ENCODE data around the gene HYKK. TPM values are rescaled to one million over a fixed set of nuclear protein-coding genes. Genes with fewer than 3 reads are reported as not detected.

Gene HYKK
- total RNA-seq, 4 donors from 2014 or later = 5.8 to 8.6 (median 7.6) TPM

DNA sequence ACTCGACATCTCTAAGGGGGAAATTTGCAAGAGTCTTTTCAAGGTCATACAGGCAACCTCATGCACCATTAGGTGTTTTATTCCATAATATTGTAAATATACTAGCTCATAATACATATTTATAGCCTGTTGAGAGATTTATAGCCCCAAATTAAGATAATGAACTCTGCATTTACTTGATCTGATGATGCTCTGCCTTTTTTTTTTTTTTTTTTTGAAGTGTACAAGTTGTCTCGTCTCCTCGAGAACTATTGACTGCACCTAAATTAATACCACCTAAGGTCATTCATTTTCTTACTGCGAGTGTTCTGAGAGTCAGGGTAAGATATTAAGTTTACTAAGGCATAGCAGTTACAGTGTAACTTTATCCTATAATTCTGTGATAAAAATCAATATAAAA is 64.0 kb downstream of the HYKK start:
- no peak overlapping the region for H3K27ac ChIP-seq (replicated peaks in 1 of 4)
- TF ChIP-seq, protein P1, sequence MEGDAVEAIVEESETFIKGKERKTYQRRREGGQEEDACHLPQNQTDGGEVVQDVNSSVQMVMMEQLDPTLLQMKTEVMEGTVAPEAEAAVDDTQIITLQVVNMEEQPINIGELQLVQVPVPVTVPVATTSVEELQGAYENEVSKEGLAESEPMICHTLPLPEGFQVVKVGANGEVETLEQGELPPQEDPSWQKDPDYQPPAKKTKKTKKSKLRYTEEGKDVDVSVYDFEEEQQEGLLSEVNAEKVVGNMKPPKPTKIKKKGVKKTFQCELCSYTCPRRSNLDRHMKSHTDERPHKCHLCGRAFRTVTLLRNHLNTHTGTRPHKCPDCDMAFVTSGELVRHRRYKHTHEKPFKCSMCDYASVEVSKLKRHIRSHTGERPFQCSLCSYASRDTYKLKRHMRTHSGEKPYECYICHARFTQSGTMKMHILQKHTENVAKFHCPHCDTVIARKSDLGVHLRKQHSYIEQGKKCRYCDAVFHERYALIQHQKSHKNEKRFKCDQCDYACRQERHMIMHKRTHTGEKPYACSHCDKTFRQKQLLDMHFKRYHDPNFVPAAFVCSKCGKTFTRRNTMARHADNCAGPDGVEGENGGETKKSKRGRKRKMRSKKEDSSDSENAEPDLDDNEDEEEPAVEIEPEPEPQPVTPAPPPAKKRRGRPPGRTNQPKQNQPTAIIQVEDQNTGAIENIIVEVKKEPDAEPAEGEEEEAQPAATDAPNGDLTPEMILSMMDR (IDR thresholded peaks at IDR 0.05) = no peak
- no peak for TF ChIP-seq EP300 (IDR thresholded peaks at IDR 0.05)
- no peak for TF ChIP-seq POLR2AphosphoS5 (IDR thresholded peaks at IDR 0.05)
- TF ChIP-seq POLR2A (IDR thresholded peaks at IDR 0.05; ENCODE audit: low read depth) = no peak
- H3K36me3 ChIP-seq = no peaks in the 10 kb centered on the region
- intact Hi-C loops (cut with DNase I) = no loop called here
- no peak for DNase-seq (ENCODE audit: extremely low spot score)
- WGBS = 84% methylated on average over 4 of the region's 4 CpGs
- H3K4me3 ChIP-seq = no peak overlapping the region
- peaks cover 0 to 10% (median 0%) of the 10 kb centered on the region in 4 donors for H3K27me3 ChIP-seq
- H3K9me3 ChIP-seq = no peaks in the 10 kb centered on the region
- peaks cover 0 to 3% (median 2%) of the 10 kb centered on the region in 4 donors for H3K4me1 ChIP-seq

DNA sequence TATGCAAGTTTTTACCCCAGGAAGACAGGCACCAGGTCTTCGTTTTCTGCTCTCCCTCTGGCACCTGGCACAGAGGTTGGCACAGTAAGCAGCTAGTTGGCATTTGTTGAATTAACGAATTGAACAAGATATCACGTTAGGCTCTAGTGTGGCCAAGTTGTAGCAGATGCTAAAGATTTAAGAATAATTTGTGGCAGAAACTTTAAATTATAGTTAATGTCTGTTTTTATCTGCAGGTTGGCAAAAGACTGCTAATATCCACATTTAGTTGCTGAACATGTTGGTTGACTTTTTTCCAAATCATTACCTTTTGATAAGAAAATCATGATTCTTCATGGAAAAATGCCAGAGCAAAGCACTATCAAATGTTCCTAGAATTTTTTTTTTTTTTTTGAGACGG is 66.0 kb downstream of the HYKK start:
- no peak for DNase-seq (ENCODE audit: extremely low spot score)
- no peak overlapping the region for H3K27ac ChIP-seq (replicated peaks in 1 of 4)
- no peak for TF ChIP-seq EP300 (IDR thresholded peaks at IDR 0.05)
- TF ChIP-seq, protein P1 (IDR thresholded peaks at IDR 0.05) = no peak
- TF ChIP-seq POLR2AphosphoS5 (IDR thresholded peaks at IDR 0.05) = no peak
- TF ChIP-seq POLR2A (IDR thresholded peaks at IDR 0.05; ENCODE audit: low read depth) = no peak
- H3K27me3 ChIP-seq = peaks cover 0 to 10% (median 0%) of the 10 kb centered on the region in 4 donors
- H3K4me3 ChIP-seq = no peak overlapping the region
- no peaks in the 10 kb centered on the region for H3K36me3 ChIP-seq
- no peaks in the 10 kb centered on the region for H3K4me1 ChIP-seq
- no peaks in the 10 kb centered on the region for H3K9me3 ChIP-seq
- 65% methylated on average over 4 of the region's 4 CpGs for WGBS
- intact Hi-C loops (cut with DNase I) = no loop called here

- TF ChIP-seq EP300 (IDR thresholded peaks at IDR 0.05) = no peak
- TF ChIP-seq POLR2AphosphoS5 (IDR thresholded peaks at IDR 0.05) = no peak
- no peak for TF ChIP-seq POLR2A (IDR thresholded peaks at IDR 0.05; ENCODE audit: low read depth)
- TF ChIP-seq, protein P1 (IDR thresholded peaks at IDR 0.05) = no peak
- DNase-seq (ENCODE audit: extremely low spot score) = no peak
- Histone ChIP-seq H3K27me3 (peaks cover 0 to 7% (median 0%) of the 10 kb centered on the region in 4 donors), H3K36me3 (no peaks in the 10 kb centered on the region), H3K27ac (replicated peaks in 1 of 4) (no peak overlapping the region), H3K4me3 (no peak overlapping the region), H3K9me3 (no peaks in the 10 kb centered on the region), H3K4me1 (no peaks in the 10 kb centered on the region)
- 100% methylated on average over 1 of the region's 1 CpG for WGBS
- intact Hi-C loops (cut with DNase I) = no loop called here
Observed at GRCh38 chr15:78574944-78575343, 67.6 kb downstream of the HYKK start.

Other genes starting within 250 kb of the HYKK start
- 10 to 100 TPM; 11.8 to 23.5 (median 15.8) TPM for gene DNAJA4, start 243.0 kb upstream of the HYKK start, total RNA-seq
- 10 to 100 TPM; 34.7 to 52.7 (median 42.7) TPM for gene SKIC8, start 208.0 kb upstream of the HYKK start, total RNA-seq
- gene CRABP1, start 167.2 kb upstream of the HYKK start, total RNA-seq = not detected
- 10 to 100 TPM; 17.5 to 23.7 (median 19.4) TPM for gene IREB2, start 69.4 kb upstream of the HYKK start, total RNA-seq
- gene PSMA4, start 32.9 kb downstream of the HYKK start, total RNA-seq = 100 to 1,000 TPM; 103 to 135 (median 117) TPM
- 1 to 10 TPM in 1 of 4 donors, under 1 TPM in 3; 0.80 to 1.2 (median 0.98) TPM for gene CHRNA5, start 57.9 kb downstream of the HYKK start, total RNA-seq
- gene CHRNA3, start 113.4 kb downstream of the HYKK start, total RNA-seq = 1 to 10 TPM; 1.9 to 3.5 (median 3.1) TPM
- gene CHRNB4, start 133.6 kb downstream of the HYKK start, total RNA-seq = under 1 TPM in 3 of 4 donors, not detected in 1; 0.26 to 0.50 (median 0.34) TPM